Adipocyte (in vitro differentiated cells): ENCODE results near the gene GTF2A1.

ENCODE experiments used
- DNase-seq: peaks from one replicate; pipeline ENCODE4 v3.0.0-alpha.2; 2015; ENCODE audit warnings: low read depth
- H3K27me3 ChIP-seq: replicated peaks from 2 replicates; pipeline ENCODE4 v1.7.0; 2013; ENCODE audit warnings: mild to moderate bottlenecking, low read length, moderate library complexity; ENCODE audit not compliant: control insufficient read depth, insufficient read depth
- H3K36me3 ChIP-seq: 2 replicates; pipeline ENCODE4 v1.7.0; 2013; ENCODE audit warnings: low read length, mild to moderate bottlenecking, moderate library complexity; ENCODE audit not compliant: control insufficient read depth, insufficient read depth, severe bottlenecking
- H3K4me1 ChIP-seq: 2 replicates; pipeline ENCODE4 v1.7.0; 2013; ENCODE audit warnings: mild to moderate bottlenecking, low read length, moderate library complexity; ENCODE audit not compliant: control insufficient read depth, insufficient read depth
- H3K4me3 ChIP-seq: 2 replicates; pipeline ENCODE4 v1.7.0; 2013; ENCODE audit warnings: mild to moderate bottlenecking, low read length, moderate library complexity
- H3K9ac ChIP-seq: 2 replicates; pipeline ENCODE4 v1.7.0; 2013; ENCODE audit warnings: mild to moderate bottlenecking, low read length, moderate library complexity
- H3K9me3 ChIP-seq: 2 replicates; pipeline ENCODE4 v1.7.0; 2013; ENCODE audit warnings: mild to moderate bottlenecking, low read length, moderate library complexity; ENCODE audit not compliant: control insufficient read depth

GTF2A1 gene

GRCh38 chr14:81133400-81133799 lies 87.4 kb downstream of the GTF2A1 start:
- Histone ChIP-seq H3K36me3 (no peaks in the 10 kb centered on the region), H3K4me1 (peaks cover 6% of the 10 kb centered on the region), H3K27me3 (no peaks in the 10 kb centered on the region), H3K9ac (no peak overlapping the region), H3K4me3 (no peak overlapping the region), H3K9me3 (no peaks in the 10 kb centered on the region)
- DNase-seq = no peak

- Histone ChIP-seq H3K4me1 (peaks cover 4% of the 10 kb centered on the region), H3K9me3 (no peaks in the 10 kb centered on the region), H3K27me3 (no peaks in the 10 kb centered on the region), H3K9ac (no peak overlapping the region), H3K4me3 (no peak overlapping the region), H3K36me3 (no peaks in the 10 kb centered on the region)
- DNase-seq = no peak
Measured at GRCh38 chr14:81132468-81132867, 88.3 kb downstream of the GTF2A1 start.

GRCh38 chr14:81129242-81129641 lies 91.5 kb downstream of the GTF2A1 start:
- DNase-seq = no peak

GRCh38 chr14:81127785-81128184 lies 93.0 kb downstream of the GTF2A1 start:
- Histone ChIP-seq H3K9ac (no peak overlapping the region), H3K9me3 (peaks cover 7% of the 10 kb centered on the region), H3K4me3 (no peak overlapping the region), H3K27me3 (no peaks in the 10 kb centered on the region), H3K4me1 (no peaks in the 10 kb centered on the region), H3K36me3 (no peaks in the 10 kb centered on the region)
- peak; percentile 40 for DNase-seq

More at GRCh38 chr14:81129242-81129641, 91.5 kb downstream of the GTF2A1 start:
- Histone ChIP-seq H3K27me3 (no peaks in the 10 kb centered on the region), H3K4me3 (no peak overlapping the region), H3K4me1 (no peaks in the 10 kb centered on the region), H3K9me3 (peaks cover 7% of the 10 kb centered on the region), H3K36me3 (no peaks in the 10 kb centered on the region), H3K9ac (no peak overlapping the region)

- no peak overlapping the region for H3K4me3 ChIP-seq
- H3K9me3 ChIP-seq = peaks cover 7% of the 10 kb centered on the region
- no peaks in the 10 kb centered on the region for H3K36me3 ChIP-seq
- no peaks in the 10 kb centered on the region for H3K27me3 ChIP-seq
- no peak for DNase-seq
- H3K4me1 ChIP-seq = no peaks in the 10 kb centered on the region
- no peak overlapping the region for H3K9ac ChIP-seq
Measured at GRCh38 chr14:81125536-81125935, 95.2 kb downstream of the GTF2A1 start.
